HepG2 (cell line): Measurements from ENCODE around the gene ALCAM. TPM values are rescaled to one million over a fixed set of nuclear protein-coding genes. Genes with fewer than 3 reads are reported as not detected.
A peak's percentile ranks its signal among the peaks of the same experiment; 100 is the strongest.

Source experiments
- CHD4 ChIP-seq: fragments of 200-600 bp; sonication (generic); IDR thresholded peaks from 2 replicates; pipeline ENCODE4 v1.7.0; 2017; ENCODE audit warnings: mild to moderate bottlenecking, low read length, borderline replicate concordance
- CREM ChIP-seq, 2 experiments: sonication (generic) in 1 of 2; formaldehyde crosslinking in 1 of 2; IDR thresholded peaks; 2 replicates each; pipeline versions ENCODE4 v1.4.0 to v1.6.1; 2016 to 2020; ENCODE audit warnings: antibody characterized with exemption in 1 of 2, mild to moderate bottlenecking in 1 of 2, missing genetic modification reagents in 1 of 2
- HES4 ChIP-seq: sonication (generic); formaldehyde crosslinking; IDR thresholded peaks from 2 replicates; pipeline ENCODE4 v1.9.0; 2021; ENCODE audit warnings: mild to moderate bottlenecking, missing genetic modification reagents, borderline replicate concordance
- HOXA9 ChIP-seq: sonication (generic); formaldehyde crosslinking; IDR thresholded peaks from 2 replicates; pipeline ENCODE4 v1.8.1; 2022; ENCODE audit warnings: missing genetic modification reagents, mild to moderate bottlenecking, moderate library complexity, borderline replicate concordance
- KMT2A ChIP-seq: sonication (generic); formaldehyde crosslinking; IDR thresholded peaks from 2 replicates; pipeline ENCODE4 v1.4.0; 2020; ENCODE audit warnings: missing genetic modification reagents
- SCMH1 ChIP-seq: sonication (generic); formaldehyde crosslinking; IDR thresholded peaks from 2 replicates; pipeline ENCODE4 v1.9.0; 2021; ENCODE audit warnings: missing genetic modification reagents, mild to moderate bottlenecking, borderline replicate concordance
- SMAD3 ChIP-seq: sonication (generic); formaldehyde crosslinking; IDR thresholded peaks from 2 replicates; pipeline ENCODE4 v1.4.0; 2020; ENCODE audit warnings: missing genetic modification reagents
- SP2 ChIP-seq: sonication (generic); formaldehyde crosslinking; IDR thresholded peaks from 2 replicates; pipeline ENCODE4 v1.5.1; 2020; ENCODE audit warnings: mild to moderate bottlenecking, missing genetic modification reagents
- UBTF ChIP-seq: sonication (generic); formaldehyde crosslinking; IDR thresholded peaks from 2 replicates; pipeline ENCODE4 v1.4.0; 2020; ENCODE audit warnings: mild to moderate bottlenecking, missing genetic modification reagents
- WIZ ChIP-seq: sonication (generic); formaldehyde crosslinking; IDR thresholded peaks from 2 replicates; pipeline ENCODE4 v1.5.1; 2020; ENCODE audit warnings: mild to moderate bottlenecking, missing genetic modification reagents
- ZKSCAN1 ChIP-seq: fragments of 150-350 bp; IDR thresholded peaks from 2 replicates; pipeline ENCODE4 v1.6.1; 2014; ENCODE audit warnings: low read length
- ZMYM3 ChIP-seq: sonication (generic); formaldehyde crosslinking; IDR thresholded peaks from 2 replicates; pipeline ENCODE4 v1.5.1; 2020; ENCODE audit warnings: mild to moderate bottlenecking, missing genetic modification reagents
- ZNF234 ChIP-seq: sonication (generic); formaldehyde crosslinking; conservative IDR thresholded peaks from 2 replicates; pipeline ENCODE4 v1.5.1; 2020; ENCODE audit warnings: mild to moderate bottlenecking, missing genetic modification reagents
- ZNF253 ChIP-seq: sonication (generic); formaldehyde crosslinking; IDR thresholded peaks from 2 replicates; pipeline ENCODE4 v1.8.0; 2022; ENCODE audit warnings: mild to moderate bottlenecking, missing genetic modification reagents, borderline replicate concordance
- ZNF276 ChIP-seq: sonication (generic); formaldehyde crosslinking; IDR thresholded peaks from 2 replicates; pipeline ENCODE4 v1.4.0; 2020; ENCODE audit warnings: mild to moderate bottlenecking, low read depth, missing genetic modification reagents
- ZNF430 ChIP-seq: sonication (generic); formaldehyde crosslinking; IDR thresholded peaks from 2 replicates; pipeline ENCODE4 v1.9.0; 2021; ENCODE audit warnings: mild to moderate bottlenecking, missing genetic modification reagents
- ZNF644 ChIP-seq: IDR thresholded peaks from 2 replicates; pipeline ENCODE4 v1.6.1; 2016; ENCODE audit warnings: low read depth
- ZNF652 ChIP-seq: IDR thresholded peaks from 2 replicates; pipeline ENCODE4 v1.6.1; 2016; ENCODE audit warnings: low read depth, borderline replicate concordance
- ZNF737 ChIP-seq: sonication (generic); formaldehyde crosslinking; IDR thresholded peaks from 2 replicates; pipeline ENCODE4 v1.5.0; 2020; ENCODE audit warnings: missing genetic modification reagents, mild to moderate bottlenecking, borderline replicate concordance
- ZNF850 ChIP-seq: sonication (generic); formaldehyde crosslinking; conservative IDR thresholded peaks from 2 replicates; pipeline ENCODE4 v1.9.0; 2021; ENCODE audit warnings: mild to moderate bottlenecking, missing genetic modification reagents
- ZSCAN22 ChIP-seq: sonication (generic); formaldehyde crosslinking; IDR thresholded peaks from 2 replicates; pipeline ENCODE4 v1.4.0; 2020; ENCODE audit warnings: mild to moderate bottlenecking, missing genetic modification reagents
- polyA plus RNA-seq, 8 experiments: library from polyadenylated mRNA; depleted of rRNA in 3 of 8; stranded (reverse) in 7 of 8; unstranded in 1 of 8; fragments of >200 nt; fragmentation: Illumina TruSeq in 4 of 8; extraction: Trizol in 4 of 8; gene quantifications; 2 replicates each; pipeline versions ENCODE4 v1.2.1 to v1.2.3, GENCODE V29; 2011 to 2016; ENCODE audit warnings: low read depth in 4 of 8, missing spikeins in 1 of 8, mixed read lengths in 1 of 8; ENCODE audit not compliant: insufficient read depth in 1 of 8
- total RNA-seq, 5 experiments: library from RNA; depleted of rRNA; stranded (reverse); fragments of >200 nt; fragmentation: Illumina TruSeq; extraction: Trizol; gene quantifications; 2 replicates each; pipeline ENCODE4 v1.2.3, GENCODE V29; 2016; ENCODE audit warnings: low read depth in 1 of 5
- TF ChIP-seq, protein P1 (sequence below): sonication (generic); formaldehyde crosslinking; IDR thresholded peaks from 2 replicates; pipeline ENCODE4 v1.9.0; 2021; ENCODE audit warnings: mild to moderate bottlenecking, missing genetic modification reagents

Gene ALCAM
- total and polyA plus RNA-seq, 2 of the 13 experiments (the other 11 are each of a cell fraction or from before 2014, with no cell fraction given), result 26.0 to 33.1 TPM

DNA sequence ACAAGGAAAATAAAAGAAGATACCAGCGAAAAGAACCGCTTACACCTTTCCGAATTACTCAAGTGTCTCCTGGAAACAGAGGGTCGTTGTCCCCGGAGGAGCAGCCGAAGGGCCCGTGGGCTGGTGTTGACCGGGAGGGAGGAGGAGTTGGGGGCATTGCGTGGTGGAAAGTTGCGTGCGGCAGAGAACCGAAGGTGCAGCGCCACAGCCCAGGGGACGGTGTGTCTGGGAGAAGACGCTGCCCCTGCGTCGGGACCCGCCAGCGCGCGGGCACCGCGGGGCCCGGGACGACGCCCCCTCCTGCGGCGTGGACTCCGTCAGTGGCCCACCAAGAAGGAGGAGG lies 325 bp downstream of the ALCAM start (continued):
- TF ChIP-seq ZNF276 (CRISPR knock-in tag) (no peak), CHD4 (no peak), ZKSCAN1 (no peak), ZNF652 (no peak), ZNF234 (CRISPR knock-in tag) (no peak), HES4 (CRISPR knock-in tag) (no peak), ZNF850 (no peak), UBTF (CRISPR knock-in tag) (peak; percentile 77; the same call in 1 of the 2 replicates), HOXA9 (no peak), KMT2A (CRISPR knock-in tag) (no peak; the same call in 1 of the 2 replicates), ZNF644 (CRISPR knock-in tag) (no peak), SP2 (CRISPR knock-in tag) (no peak), ZNF737 (CRISPR knock-in tag) (no peak), ZNF253 (no peak), CREM (IDR thresholded peaks at IDR 0.05) (no peak), CREM (CRISPR knock-in tag; IDR thresholded peaks at IDR 0.05) (no peak), ZMYM3 (CRISPR knock-in tag) (no peak), SCMH1 (CRISPR knock-in tag) (no peak), SMAD3 (CRISPR knock-in tag) (no peak), ZSCAN22 (CRISPR knock-in tag) (no peak), ZNF430 (no peak), WIZ (peak; percentile 68; the same call in 1 of the 2 replicates)
- TF ChIP-seq, protein P1, sequence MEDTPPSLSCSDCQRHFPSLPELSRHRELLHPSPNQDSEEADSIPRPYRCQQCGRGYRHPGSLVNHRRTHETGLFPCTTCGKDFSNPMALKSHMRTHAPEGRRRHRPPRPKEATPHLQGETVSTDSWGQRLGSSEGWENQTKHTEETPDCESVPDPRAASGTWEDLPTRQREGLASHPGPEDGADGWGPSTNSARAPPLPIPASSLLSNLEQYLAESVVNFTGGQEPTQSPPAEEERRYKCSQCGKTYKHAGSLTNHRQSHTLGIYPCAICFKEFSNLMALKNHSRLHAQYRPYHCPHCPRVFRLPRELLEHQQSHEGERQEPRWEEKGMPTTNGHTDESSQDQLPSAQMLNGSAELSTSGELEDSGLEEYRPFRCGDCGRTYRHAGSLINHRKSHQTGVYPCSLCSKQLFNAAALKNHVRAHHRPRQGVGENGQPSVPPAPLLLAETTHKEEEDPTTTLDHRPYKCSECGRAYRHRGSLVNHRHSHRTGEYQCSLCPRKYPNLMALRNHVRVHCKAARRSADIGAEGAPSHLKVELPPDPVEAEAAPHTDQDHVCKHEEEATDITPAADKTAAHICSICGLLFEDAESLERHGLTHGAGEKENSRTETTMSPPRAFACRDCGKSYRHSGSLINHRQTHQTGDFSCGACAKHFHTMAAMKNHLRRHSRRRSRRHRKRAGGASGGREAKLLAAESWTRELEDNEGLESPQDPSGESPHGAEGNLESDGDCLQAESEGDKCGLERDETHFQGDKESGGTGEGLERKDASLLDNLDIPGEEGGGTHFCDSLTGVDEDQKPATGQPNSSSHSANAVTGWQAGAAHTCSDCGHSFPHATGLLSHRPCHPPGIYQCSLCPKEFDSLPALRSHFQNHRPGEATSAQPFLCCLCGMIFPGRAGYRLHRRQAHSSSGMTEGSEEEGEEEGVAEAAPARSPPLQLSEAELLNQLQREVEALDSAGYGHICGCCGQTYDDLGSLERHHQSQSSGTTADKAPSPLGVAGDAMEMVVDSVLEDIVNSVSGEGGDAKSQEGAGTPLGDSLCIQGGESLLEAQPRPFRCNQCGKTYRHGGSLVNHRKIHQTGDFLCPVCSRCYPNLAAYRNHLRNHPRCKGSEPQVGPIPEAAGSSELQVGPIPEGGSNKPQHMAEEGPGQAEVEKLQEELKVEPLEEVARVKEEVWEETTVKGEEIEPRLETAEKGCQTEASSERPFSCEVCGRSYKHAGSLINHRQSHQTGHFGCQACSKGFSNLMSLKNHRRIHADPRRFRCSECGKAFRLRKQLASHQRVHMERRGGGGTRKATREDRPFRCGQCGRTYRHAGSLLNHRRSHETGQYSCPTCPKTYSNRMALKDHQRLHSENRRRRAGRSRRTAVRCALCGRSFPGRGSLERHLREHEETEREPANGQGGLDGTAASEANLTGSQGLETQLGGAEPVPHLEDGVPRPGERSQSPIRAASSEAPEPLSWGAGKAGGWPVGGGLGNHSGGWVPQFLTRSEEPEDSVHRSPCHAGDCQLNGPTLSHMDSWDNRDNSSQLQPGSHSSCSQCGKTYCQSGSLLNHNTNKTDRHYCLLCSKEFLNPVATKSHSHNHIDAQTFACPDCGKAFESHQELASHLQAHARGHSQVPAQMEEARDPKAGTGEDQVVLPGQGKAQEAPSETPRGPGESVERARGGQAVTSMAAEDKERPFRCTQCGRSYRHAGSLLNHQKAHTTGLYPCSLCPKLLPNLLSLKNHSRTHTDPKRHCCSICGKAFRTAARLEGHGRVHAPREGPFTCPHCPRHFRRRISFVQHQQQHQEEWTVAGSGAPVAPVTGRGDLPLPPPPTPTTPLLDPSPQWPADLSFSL, result no peak
